ENCODE data around the gene ARHGAP24.
"Not testable (repeated sequence)": the region's sequence is repeated elsewhere in the genome, so short reads cannot be mapped to it uniquely, and the experiment has no call there.

- not testable (repeated sequence) for TF ChIP-seq CTCF, POLR2A (IDR thresholded peaks at IDR 0.05)
These were observed 490.1 kb downstream of the ARHGAP24 start for GRCh38 chr4:85965017-85965416.

All from esophagus squamous epithelium (tissue), 4 donors.